K562 (cell line): ENCODE results near the gene GPSM3. TPM values are rescaled to one million over a fixed set of nuclear protein-coding genes. Genes with fewer than 3 reads are reported as not detected.

ENCODE experiments used
- CTBP1 ChIP-seq: fragments of 450-650 bp; IDR thresholded peaks from 2 replicates; pipeline ENCODE4 v1.6.1; 2016; ENCODE audit warnings: borderline replicate concordance
- GATAD2A ChIP-seq: fragments of 450-650 bp; IDR thresholded peaks from 2 replicates; pipeline ENCODE4 v1.6.1; 2017
- NFIC ChIP-seq: fragments of 450-650 bp; IDR thresholded peaks from 2 replicates; pipeline ENCODE4 v1.6.1; 2017; ENCODE audit warnings: mild to moderate bottlenecking, inconsistent platforms
- PHB ChIP-seq: fragments of 250-450 bp; sonication (Bioruptor Pico); IDR thresholded peaks from 2 replicates; pipeline ENCODE4 v1.5.0; 2021
- PHTF2 ChIP-seq: fragments of 250-450 bp; sonication (Bioruptor Pico); IDR thresholded peaks from 2 replicates; pipeline ENCODE4 v1.5.0; 2021; ENCODE audit warnings: mild to moderate bottlenecking
- SMARCA4 ChIP-seq: fragments of 450-650 bp; IDR thresholded peaks from 2 replicates; pipeline ENCODE4 v1.6.1; 2016
- TAF7 ChIP-seq: fragments of 450-650 bp; IDR thresholded peaks from 2 replicates; pipeline ENCODE4 v1.6.1; 2016; ENCODE audit warnings: missing genetic modification characterization, missing compliant biosample characterization
- TEAD2 ChIP-seq: fragments of 450-650 bp; IDR thresholded peaks from 2 replicates; pipeline ENCODE4 v1.6.1; 2016; ENCODE audit warnings: missing genetic modification characterization, control low read depth, missing compliant biosample characterization
- TGIF2 ChIP-seq: sonication (generic); formaldehyde crosslinking; IDR thresholded peaks from 2 replicates; pipeline ENCODE4 v1.8.1; 2022; ENCODE audit warnings: mild to moderate bottlenecking, missing genetic modification reagents, moderate library complexity
- ZNF444 ChIP-seq: fragments of 250-450 bp; sonication (Bioruptor Pico); IDR thresholded peaks from 2 replicates; pipeline ENCODE4 v1.4.0; 2020; ENCODE audit warnings: mild to moderate bottlenecking, moderate library complexity
- ZNF584 ChIP-seq: fragments of 200-800 bp; sonication (Bioruptor generic); IDR thresholded peaks from 2 replicates; pipeline ENCODE4 v1.6.1; 2016; ENCODE audit warnings: low read depth, mild to moderate bottlenecking, missing genetic modification characterization, missing compliant biosample characterization
- ZNF830 ChIP-seq: fragments of 250-450 bp; sonication (Bioruptor Pico); IDR thresholded peaks from 2 replicates; pipeline ENCODE4 v1.5.0; 2021; ENCODE audit warnings: mild to moderate bottlenecking
- polyA plus RNA-seq, 8 experiments: library from polyadenylated mRNA; depleted of rRNA in 4 of 8; stranded (reverse) in 5 of 8; unstranded in 3 of 8; fragments of >200 nt; fragmentation: Nextera tagmentation in 2 of 8; fragmentation: Illumina TruSeq in 1 of 8; extraction: Ambion mirVana in 2 of 8; extraction: Trizol in 1 of 8; gene quantifications; 2 replicates each; pipeline versions ENCODE4 v1.2.1 to v1.2.3, GENCODE V29; 2011 to 2014; ENCODE audit warnings: inconsistent platforms in 1 of 8, missing spikeins in 1 of 8
- total RNA-seq, 7 experiments: library from RNA; depleted of rRNA in 6 of 7; stranded (reverse); fragments of >200 nt in 6 of 7; fragmentation: Illumina TruSeq in 2 of 7; extraction: Trizol in 2 of 7; gene quantifications; 2 replicates each; pipeline versions ENCODE4 v1.2.1 to v1.2.3, GENCODE V29; 2011 to 2021; ENCODE audit warnings: low replicate concordance in 1 of 7
- TF ChIP-seq, protein P1 (sequence below): fragments of 450-650 bp; IDR thresholded peaks from 2 replicates; pipeline ENCODE4 v1.6.1; 2016; ENCODE audit warnings: low read depth
- TF ChIP-seq, protein P2 (sequence below), 3 experiments: IDR thresholded peaks in 2 of 3; conservative IDR thresholded peaks in 1 of 3; 2 replicates each; pipeline ENCODE4 v1.5.1; 2011 to 2012; ENCODE audit warnings: low read length in 3 of 3, mild to moderate bottlenecking in 3 of 3, control low read depth in 2 of 3, improper control_type of control experiment in 1 of 3, inconsistent platforms in 1 of 3, low read depth in 1 of 3, mixed read lengths in 1 of 3, moderate library complexity in 1 of 3; ENCODE audit not compliant: insufficient read depth in 2 of 3
- TF ChIP-seq, protein P3 (sequence below): sonication (generic); formaldehyde crosslinking; IDR thresholded peaks from 2 replicates; pipeline ENCODE4 v1.8.0; 2022; ENCODE audit warnings: mild to moderate bottlenecking, missing genetic modification reagents
- TF ChIP-seq, protein P4 (sequence below): sonication (generic); formaldehyde crosslinking; IDR thresholded peaks from 2 replicates; pipeline ENCODE4 v1.8.1; 2022; ENCODE audit warnings: missing genetic modification reagents
- TF ChIP-seq, protein P5 (sequence below), 2 experiments: fragments of 450-650 bp in 1 of 2; sonication (generic) in 1 of 2; formaldehyde crosslinking; conservative IDR thresholded peaks; 2 replicates each; pipeline versions ENCODE4 v1.4.0 to v1.8.1; 2020 to 2022; ENCODE audit warnings: mild to moderate bottlenecking in 1 of 2, missing genetic modification reagents in 1 of 2

GPSM3 gene
- total and polyA plus RNA-seq, 9 of the 15 experiments (the other 6 are each of a cell fraction or from before 2014, with no cell fraction given) = 5.3 to 42.6 (median 24.4) TPM

DNA sequence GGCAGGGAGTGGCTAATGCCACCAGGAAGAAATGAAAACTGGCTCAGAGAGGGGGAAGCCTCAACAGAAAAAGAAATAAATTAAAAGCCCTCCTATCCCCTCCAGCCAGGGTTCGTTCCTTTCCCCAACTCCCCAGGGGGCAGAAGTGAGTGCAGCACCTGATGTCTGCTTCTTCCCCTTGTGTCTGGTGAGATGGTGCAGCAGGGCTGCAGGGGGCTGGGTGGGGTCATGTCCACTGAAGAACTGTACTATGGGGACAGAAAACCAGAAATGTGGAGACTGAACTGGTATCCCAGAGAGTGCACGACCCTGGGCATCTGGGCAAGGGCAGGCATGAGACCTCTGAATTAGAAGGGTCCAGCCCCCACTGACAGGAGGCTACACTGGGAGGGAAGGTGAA, 24.1 kb downstream of the GPSM3 start (continued):
- TF ChIP-seq, protein P1, sequence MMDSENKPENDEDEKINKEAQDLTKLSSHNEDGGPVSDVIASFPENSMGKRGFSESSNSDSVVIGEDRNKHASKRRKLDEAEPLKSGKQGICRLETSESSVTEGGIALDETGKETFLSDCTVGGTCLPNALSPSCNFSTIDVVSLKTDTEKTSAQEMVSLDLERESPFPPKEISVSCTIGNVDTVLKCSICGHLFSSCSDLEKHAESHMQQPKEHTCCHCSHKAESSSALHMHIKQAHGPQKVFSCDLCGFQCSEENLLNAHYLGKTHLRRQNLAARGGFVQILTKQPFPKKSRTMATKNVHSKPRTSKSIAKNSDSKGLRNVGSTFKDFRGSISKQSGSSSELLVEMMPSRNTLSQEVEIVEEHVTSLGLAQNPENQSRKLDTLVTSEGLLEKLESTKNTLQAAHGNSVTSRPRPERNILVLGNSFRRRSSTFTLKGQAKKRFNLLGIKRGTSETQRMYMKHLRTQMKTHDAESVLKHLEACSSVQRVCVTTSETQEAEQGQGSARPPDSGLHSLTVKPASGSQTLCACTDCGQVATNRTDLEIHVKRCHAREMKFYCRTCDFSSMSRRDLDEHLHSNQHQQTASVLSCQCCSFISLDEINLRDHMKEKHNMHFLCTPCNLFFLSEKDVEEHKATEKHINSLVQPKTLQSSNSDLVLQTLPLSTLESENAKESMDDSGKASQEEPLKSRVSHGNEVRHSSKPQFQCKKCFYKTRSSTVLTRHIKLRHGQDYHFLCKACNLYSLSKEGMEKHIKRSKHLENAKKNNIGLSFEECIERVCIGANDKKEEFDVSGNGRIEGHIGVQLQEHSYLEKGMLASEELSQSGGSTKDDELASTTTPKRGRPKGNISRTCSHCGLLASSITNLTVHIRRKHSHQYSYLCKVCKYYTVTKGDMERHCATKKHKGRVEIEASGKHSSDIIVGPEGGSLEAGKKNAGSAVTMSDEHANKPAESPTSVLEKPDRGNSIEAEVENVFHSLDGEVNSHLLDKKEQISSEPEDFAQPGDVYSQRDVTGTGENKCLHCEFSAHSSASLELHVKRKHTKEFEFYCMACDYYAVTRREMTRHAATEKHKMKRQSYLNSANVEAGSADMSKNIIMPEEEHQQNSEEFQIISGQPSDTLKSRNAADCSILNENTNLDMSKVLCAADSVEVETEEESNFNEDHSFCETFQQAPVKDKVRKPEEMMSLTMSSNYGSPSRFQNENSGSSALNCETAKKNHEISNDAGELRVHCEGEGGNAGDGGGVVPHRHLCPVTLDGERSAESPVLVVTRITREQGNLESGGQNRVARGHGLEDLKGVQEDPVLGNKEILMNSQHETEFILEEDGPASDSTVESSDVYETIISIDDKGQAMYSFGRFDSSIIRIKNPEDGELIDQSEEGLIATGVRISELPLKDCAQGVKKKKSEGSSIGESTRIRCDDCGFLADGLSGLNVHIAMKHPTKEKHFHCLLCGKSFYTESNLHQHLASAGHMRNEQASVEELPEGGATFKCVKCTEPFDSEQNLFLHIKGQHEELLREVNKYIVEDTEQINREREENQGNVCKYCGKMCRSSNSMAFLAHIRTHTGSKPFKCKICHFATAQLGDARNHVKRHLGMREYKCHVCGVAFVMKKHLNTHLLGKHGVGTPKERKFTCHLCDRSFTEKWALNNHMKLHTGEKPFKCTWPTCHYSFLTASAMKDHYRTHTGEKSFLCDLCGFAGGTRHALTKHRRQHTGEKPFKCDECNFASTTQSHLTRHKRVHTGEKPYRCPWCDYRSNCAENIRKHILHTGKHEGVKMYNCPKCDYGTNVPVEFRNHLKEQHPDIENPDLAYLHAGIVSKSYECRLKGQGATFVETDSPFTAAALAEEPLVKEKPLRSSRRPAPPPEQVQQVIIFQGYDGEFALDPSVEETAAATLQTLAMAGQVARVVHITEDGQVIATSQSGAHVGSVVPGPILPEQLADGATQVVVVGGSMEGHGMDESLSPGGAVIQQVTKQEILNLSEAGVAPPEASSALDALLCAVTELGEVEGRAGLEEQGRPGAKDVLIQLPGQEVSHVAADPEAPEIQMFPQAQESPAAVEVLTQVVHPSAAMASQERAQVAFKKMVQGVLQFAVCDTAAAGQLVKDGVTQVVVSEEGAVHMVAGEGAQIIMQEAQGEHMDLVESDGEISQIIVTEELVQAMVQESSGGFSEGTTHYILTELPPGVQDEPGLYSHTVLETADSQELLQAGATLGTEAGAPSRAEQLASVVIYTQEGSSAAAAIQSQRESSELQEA = no peak
- TF ChIP-seq, protein P2, sequence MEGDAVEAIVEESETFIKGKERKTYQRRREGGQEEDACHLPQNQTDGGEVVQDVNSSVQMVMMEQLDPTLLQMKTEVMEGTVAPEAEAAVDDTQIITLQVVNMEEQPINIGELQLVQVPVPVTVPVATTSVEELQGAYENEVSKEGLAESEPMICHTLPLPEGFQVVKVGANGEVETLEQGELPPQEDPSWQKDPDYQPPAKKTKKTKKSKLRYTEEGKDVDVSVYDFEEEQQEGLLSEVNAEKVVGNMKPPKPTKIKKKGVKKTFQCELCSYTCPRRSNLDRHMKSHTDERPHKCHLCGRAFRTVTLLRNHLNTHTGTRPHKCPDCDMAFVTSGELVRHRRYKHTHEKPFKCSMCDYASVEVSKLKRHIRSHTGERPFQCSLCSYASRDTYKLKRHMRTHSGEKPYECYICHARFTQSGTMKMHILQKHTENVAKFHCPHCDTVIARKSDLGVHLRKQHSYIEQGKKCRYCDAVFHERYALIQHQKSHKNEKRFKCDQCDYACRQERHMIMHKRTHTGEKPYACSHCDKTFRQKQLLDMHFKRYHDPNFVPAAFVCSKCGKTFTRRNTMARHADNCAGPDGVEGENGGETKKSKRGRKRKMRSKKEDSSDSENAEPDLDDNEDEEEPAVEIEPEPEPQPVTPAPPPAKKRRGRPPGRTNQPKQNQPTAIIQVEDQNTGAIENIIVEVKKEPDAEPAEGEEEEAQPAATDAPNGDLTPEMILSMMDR (IDR thresholded peaks at IDR 0.05 in 2 of 3, conservative IDR thresholded peaks at IDR 0.05 in 1 of 3; ENCODE audit: insufficient read depth in 2 of 3, low read depth in 1 of 3, low read length in 3 of 3) = peak; percentile 38 to 52 (median 43)
- TF ChIP-seq, protein P3, sequence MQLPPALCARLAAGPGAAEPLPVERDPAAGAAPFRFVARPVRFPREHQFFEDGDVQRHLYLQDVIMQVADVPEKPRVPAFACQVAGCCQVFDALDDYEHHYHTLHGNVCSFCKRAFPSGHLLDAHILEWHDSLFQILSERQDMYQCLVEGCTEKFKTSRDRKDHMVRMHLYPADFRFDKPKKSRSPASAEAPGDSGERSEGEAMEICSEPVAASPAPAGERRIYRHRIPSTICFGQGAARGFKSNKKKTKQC (CRISPR knock-in tag) = 0 out of 2 replicates have a peak, but pooled peaks have one; percentile 24
- TF ChIP-seq CTBP1 = no peak
- TF ChIP-seq, protein P4, sequence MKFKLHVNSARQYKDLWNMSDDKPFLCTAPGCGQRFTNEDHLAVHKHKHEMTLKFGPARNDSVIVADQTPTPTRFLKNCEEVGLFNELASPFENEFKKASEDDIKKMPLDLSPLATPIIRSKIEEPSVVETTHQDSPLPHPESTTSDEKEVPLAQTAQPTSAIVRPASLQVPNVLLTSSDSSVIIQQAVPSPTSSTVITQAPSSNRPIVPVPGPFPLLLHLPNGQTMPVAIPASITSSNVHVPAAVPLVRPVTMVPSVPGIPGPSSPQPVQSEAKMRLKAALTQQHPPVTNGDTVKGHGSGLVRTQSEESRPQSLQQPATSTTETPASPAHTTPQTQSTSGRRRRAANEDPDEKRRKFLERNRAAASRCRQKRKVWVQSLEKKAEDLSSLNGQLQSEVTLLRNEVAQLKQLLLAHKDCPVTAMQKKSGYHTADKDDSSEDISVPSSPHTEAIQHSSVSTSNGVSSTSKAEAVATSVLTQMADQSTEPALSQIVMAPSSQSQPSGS (CRISPR knock-in tag) = no peak
- TF ChIP-seq PHB = peak; percentile 90; the same call in 1 of the 2 replicates
- no peak for TF ChIP-seq ZNF584 (CRISPR knock-in tag)
- TF ChIP-seq TEAD2 (tag) = no peak
- TF ChIP-seq TAF7 (tag) = no peak
- TF ChIP-seq, protein P5, sequence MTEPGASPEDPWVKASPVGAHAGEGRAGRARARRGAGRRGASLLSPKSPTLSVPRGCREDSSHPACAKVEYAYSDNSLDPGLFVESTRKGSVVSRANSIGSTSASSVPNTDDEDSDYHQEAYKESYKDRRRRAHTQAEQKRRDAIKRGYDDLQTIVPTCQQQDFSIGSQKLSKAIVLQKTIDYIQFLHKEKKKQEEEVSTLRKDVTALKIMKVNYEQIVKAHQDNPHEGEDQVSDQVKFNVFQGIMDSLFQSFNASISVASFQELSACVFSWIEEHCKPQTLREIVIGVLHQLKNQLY (CRISPR knock-in tag; conservative IDR thresholded peaks at IDR 0.05) = no peak
- TF ChIP-seq GATAD2A = no peak
- TF ChIP-seq TGIF2 = no peak
- no peak for TF ChIP-seq ZNF830 (CRISPR knock-in tag)
- TF ChIP-seq ZNF444 (CRISPR knock-in tag) = no peak
- TF ChIP-seq SMARCA4 = no peak
- TF ChIP-seq NFIC = no peak
- no peak for TF ChIP-seq PHTF2
